A673 (cell line): Measurements from ENCODE around the gene RHBDL2. TPM values are rescaled to one million over a fixed set of nuclear protein-coding genes. Genes with fewer than 3 reads are reported as not detected.

Experiments used
- BruUV-seq: library from RNA; stranded (reverse); fragments of 400-500 nt; replicated peaks from 2 replicates; lab custom pipeline; 2021; lab: Mats Ljungman, UMichigan
- CTCF ChIA-PET: fragments of 300-600 bp; sonication (Branson Sonifier 250); formaldehyde crosslinking; loops from one replicate; lab custom pipeline; 2022; ENCODE audit warnings: antibody characterized with exemption; lab: Charles Lee
- POLR2A ChIA-PET: fragments of 300-600 bp; sonication (Branson Sonifier 250); formaldehyde crosslinking; loops from one replicate; lab custom pipeline; 2022; ENCODE audit warnings: antibody characterized with exemption; ENCODE audit not compliant: low non-redundant PET; lab: Charles Lee
- DNase-seq: peaks from one replicate; pipeline ENCODE4 v3.0.0-alpha.2; 2015; ENCODE audit warnings: low spot score
- H3K27ac ChIP-seq: fragments of 200-600 bp; sonication (generic); 2 replicates; pipeline ENCODE4 v1.5.1; 2016; ENCODE audit warnings: mixed run types, low read depth, mild to moderate bottlenecking, mixed read lengths, antibody characterized with exemption, low read length; ENCODE audit not compliant: poor library complexity, severe bottlenecking
- H3K27me3 ChIP-seq: fragments of 200-600 bp; sonication (generic); replicated peaks from 2 replicates; pipeline ENCODE4 v1.6.1; 2017; ENCODE audit warnings: mixed run types, low read depth, mild to moderate bottlenecking, mixed read lengths, antibody characterized with exemption, low read length; ENCODE audit not compliant: insufficient read depth, poor library complexity
- H3K36me3 ChIP-seq: fragments of 200-600 bp; sonication (generic); 2 replicates; pipeline ENCODE4 v1.6.1; 2016; ENCODE audit warnings: mixed run types, mild to moderate bottlenecking, mixed read lengths, antibody characterized with exemption, low read length; ENCODE audit not compliant: insufficient read depth, poor library complexity, severe bottlenecking
- H3K4me1 ChIP-seq: fragments of 200-600 bp; sonication (generic); 2 replicates; pipeline ENCODE4 v1.6.1; 2017; ENCODE audit warnings: mixed run types, mild to moderate bottlenecking, mixed read lengths, antibody characterized with exemption, low read length; ENCODE audit not compliant: insufficient read depth, poor library complexity, severe bottlenecking
- H3K4me3 ChIP-seq: fragments of 200-600 bp; sonication (generic); 2 replicates; pipeline ENCODE4 v1.5.1; 2016; ENCODE audit warnings: low read depth, mixed run types, mild to moderate bottlenecking, mixed read lengths, low read length; ENCODE audit not compliant: poor library complexity, severe bottlenecking
- H3K9me3 ChIP-seq: fragments of 200-600 bp; sonication (generic); 2 replicates; pipeline ENCODE4 v1.6.1; 2016; ENCODE audit warnings: mixed run types, low read depth, mild to moderate bottlenecking, mixed read lengths, antibody characterized with exemption, low read length; ENCODE audit not compliant: poor library complexity, severe bottlenecking
- CTCF ChIP-seq: fragments of 300-800, 200-600 bp; sonication (generic); conservative IDR thresholded peaks from 2 replicates; pipeline ENCODE4 v1.5.1; 2017; ENCODE audit warnings: low read depth, mild to moderate bottlenecking, antibody characterized with exemption, low read length, moderate library complexity, mixed read lengths
- EZH2 ChIP-seq: fragments of 200-600 bp; sonication (generic); IDR thresholded peaks from 2 replicates; pipeline ENCODE4 v1.6.1; 2017; ENCODE audit warnings: borderline replicate concordance, low read depth, mild to moderate bottlenecking, mixed read lengths, antibody characterized with exemption, low read length; ENCODE audit not compliant: poor library complexity, severe bottlenecking
- intact Hi-C: fragments of 100-400 bp; cut with micrococcal nuclease; formaldehyde crosslinking; loops from one replicate; pipeline ENCODE4 v1.10.0; 2022; ENCODE audit not compliant: unreplicated experiment
- total RNA-seq: library from RNA; stranded (reverse); gene quantifications from 2 replicates; pipeline ENCODE4 v1.2.3, GENCODE V29; 2021

The RHBDL2 gene
- total RNA-seq, 1 experiment from 2014 or later = not detected

- ChIA-PET CTCF (no interaction called here), POLR2A (interaction anchor here (0.7 kb wide), 1 partner anchor 801 kb away, joined by 3 read pairs; no protein-coding TSS in a partner anchor)
- no TSS peak for BruUV-seq
- H3K9me3 ChIP-seq = no peaks in the 10 kb centered on the region
- H3K36me3 ChIP-seq = no peaks in the 10 kb centered on the region
- peaks cover 4% of the 10 kb centered on the region for H3K4me1 ChIP-seq
- intact Hi-C loops = loop anchor here (5.0 kb wide), 1 partner anchor 120 kb away; the partner anchor contains the start of gene AKIRIN1
- H3K4me3 ChIP-seq = peak overlapping the region; percentile 83
- H3K27me3 ChIP-seq = no peaks in the 10 kb centered on the region
- no peak for TF ChIP-seq CTCF
- no peak for TF ChIP-seq EZH2
- peak overlapping the region; percentile 61 for H3K27ac ChIP-seq
- peak; percentile 15 for DNase-seq
Observed at GRCh38 chr1:38872401-38873026, 69.1 kb downstream of the RHBDL2 start.

GRCh38 chr1:38870996-38871395 lies 70.6 kb downstream of the RHBDL2 start:
- H3K4me3 ChIP-seq = no peak overlapping the region
- intact Hi-C loops = loop anchor here (5.0 kb wide), 1 partner anchor 121 kb away; the partner anchor contains the start of gene AKIRIN1
- TF ChIP-seq CTCF = no peak
- no peak for TF ChIP-seq EZH2
- ChIA-PET CTCF (interaction anchor here (0.7 kb wide), 1 partner anchor 15 kb away, joined by 3 read pairs; no protein-coding TSS in a partner anchor), POLR2A (interaction anchor here (0.7 kb wide), 1 partner anchor 1214 kb away, joined by 13 read pairs; no protein-coding TSS in a partner anchor)
- no peak overlapping the region for H3K27ac ChIP-seq
- H3K9me3 ChIP-seq = no peaks in the 10 kb centered on the region
- H3K36me3 ChIP-seq = peaks cover 5% of the 10 kb centered on the region
- no TSS peak for BruUV-seq
- peaks cover 4% of the 10 kb centered on the region for H3K4me1 ChIP-seq
- H3K27me3 ChIP-seq = no peaks in the 10 kb centered on the region
- no peak for DNase-seq

DNA sequence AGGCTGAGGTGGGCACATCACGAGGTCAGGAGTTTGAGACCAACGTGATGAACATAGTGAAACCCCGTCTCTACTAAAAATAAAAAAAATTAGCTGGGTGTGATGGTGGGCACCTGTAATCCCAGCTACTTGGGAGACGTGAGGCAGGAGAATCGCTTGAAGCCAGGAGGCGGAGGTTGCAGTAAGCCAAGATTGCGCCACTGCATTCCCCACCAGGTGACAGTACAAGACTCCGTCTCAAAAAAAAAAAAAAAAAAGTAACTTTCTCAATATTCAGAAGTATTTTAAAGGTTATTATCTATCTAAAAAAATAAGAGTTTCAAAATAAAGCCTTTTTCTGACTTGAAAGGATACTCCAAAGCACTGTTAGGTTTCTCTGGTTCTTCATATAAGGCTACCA lies 74.4 kb downstream of the RHBDL2 start:
- BruUV-seq = no TSS peak
- DNase-seq = no peak
- no peaks in the 10 kb centered on the region for H3K4me1 ChIP-seq
- TF ChIP-seq CTCF = no peak
- TF ChIP-seq EZH2 = no peak
- H3K27me3 ChIP-seq = no peaks in the 10 kb centered on the region
- POLR2A ChIA-PET = interaction anchor here (0.6 kb wide), 2 partner anchors 17 to 835 kb away, joined by 4 to 5 read pairs; no protein-coding TSS in a partner anchor
- H3K27ac ChIP-seq = no peak overlapping the region
- CTCF ChIA-PET = no interaction called here
- H3K4me3 ChIP-seq = no peak overlapping the region
- intact Hi-C loops = no loop called here
- H3K9me3 ChIP-seq = no peaks in the 10 kb centered on the region
- H3K36me3 ChIP-seq = peaks cover 9% of the 10 kb centered on the region
